Subcutaneous abdominal adipose tissue (tissue), 5 donors: ENCODE measurements around the gene GPR18.

ENCODE experiments used
- H3K27ac ChIP-seq: one replicate; pipeline ENCODE4 v1.7.0; 2013; ENCODE audit warnings: low read depth, mild to moderate bottlenecking, inconsistent platforms, low read length, moderate library complexity
- H3K27me3 ChIP-seq, 5 donors: one replicate each; pipeline ENCODE4 v1.7.0; 2013; ENCODE audit warnings: low read length in 5 of 5, inconsistent platforms in 1 of 5; ENCODE audit not compliant: control insufficient read depth in 5 of 5, insufficient read depth in 4 of 5
- H3K36me3 ChIP-seq, 5 donors: one replicate each; pipeline ENCODE4 v1.7.0; 2013; ENCODE audit warnings: low read length in 5 of 5; ENCODE audit not compliant: control insufficient read depth in 5 of 5, insufficient read depth in 5 of 5
- H3K4me1 ChIP-seq, 5 donors: one replicate each; pipeline ENCODE4 v1.7.0; 2013; ENCODE audit warnings: low read length in 5 of 5, mild to moderate bottlenecking in 3 of 5, moderate library complexity in 1 of 5; ENCODE audit not compliant: control insufficient read depth in 5 of 5, insufficient read depth in 5 of 5
- H3K4me3 ChIP-seq, 5 donors: one replicate each; pipeline ENCODE4 v1.7.0; 2013; ENCODE audit warnings: low read length in 5 of 5, low read depth in 1 of 5
- H3K9ac ChIP-seq, 5 donors: one replicate each; pipeline ENCODE4 v1.7.0; 2013; ENCODE audit warnings: low read length in 5 of 5, mild to moderate bottlenecking in 4 of 5, moderate library complexity in 3 of 5
- H3K9me3 ChIP-seq, 5 donors: one replicate each; pipeline ENCODE4 v1.7.0; 2013; ENCODE audit warnings: low read length in 5 of 5; ENCODE audit not compliant: control insufficient read depth in 5 of 5
- donor health status: healthy.
- donor health status: healthy.
- donor health status: healthy.
- donor health status: healthy.
- donor health status: healthy.

Gene GPR18

GRCh38 chr13:99271249-99271648 lies 13.1 kb upstream of the GPR18 start:
- Histone ChIP-seq H3K27ac (no peak overlapping the region), H3K4me3 (no peak overlapping the region), H3K9ac (peak overlapping the region in 1 of 5 donors; percentile 12), H3K27me3 (no peaks in the 10 kb centered on the region), H3K9me3 (peaks cover 0 to 6% (median 4%) of the 10 kb centered on the region in 5 donors), H3K36me3 (peaks cover 0 to 11% (median 5%) of the 10 kb centered on the region in 5 donors), H3K4me1 (peaks cover 0 to 3% (median 0%) of the 10 kb centered on the region in 5 donors)

- Histone ChIP-seq H3K4me3 (no peak overlapping the region), H3K4me1 (peaks cover 0 to 3% (median 0%) of the 10 kb centered on the region in 5 donors), H3K27me3 (no peaks in the 10 kb centered on the region), H3K36me3 (peaks cover 0 to 11% (median 5%) of the 10 kb centered on the region in 5 donors), H3K9me3 (peaks cover 0 to 6% (median 4%) of the 10 kb centered on the region in 5 donors), H3K9ac (no peak overlapping the region), H3K27ac (no peak overlapping the region)
Measured at GRCh38 chr13:99270518-99270917, 12.3 kb upstream of the GPR18 start.

- no peak overlapping the region for H3K27ac ChIP-seq
Measured at GRCh38 chr13:99269627-99270241, 11.6 kb upstream of the GPR18 start.

GRCh38 chr13:99268822-99269221 lies 10.6 kb upstream of the GPR18 start:
- Histone ChIP-seq H3K4me1 (peaks cover 0 to 12% (median 8%) of the 10 kb centered on the region in 5 donors), H3K27me3 (no peaks in the 10 kb centered on the region), H3K4me3 (no peak overlapping the region), H3K9me3 (peaks cover 0 to 6% (median 4%) of the 10 kb centered on the region in 5 donors), H3K9ac (no peak overlapping the region), H3K36me3 (peaks cover 0 to 8% (median 5%) of the 10 kb centered on the region in 5 donors), H3K27ac (no peak overlapping the region)

More at GRCh38 chr13:99269627-99270241, 11.6 kb upstream of the GPR18 start:
- Histone ChIP-seq H3K9ac (no peak overlapping the region), H3K27me3 (no peaks in the 10 kb centered on the region), H3K4me1 (peaks cover 0 to 3% (median 0%) of the 10 kb centered on the region in 5 donors), H3K9me3 (peaks cover 0 to 6% (median 4%) of the 10 kb centered on the region in 5 donors), H3K4me3 (no peak overlapping the region), H3K36me3 (peaks cover 0 to 8% (median 5%) of the 10 kb centered on the region in 5 donors)

GRCh38 chr13:99267927-99268326 lies 9.7 kb upstream of the GPR18 start:
- no peaks in the 10 kb centered on the region for H3K27me3 ChIP-seq
- H3K36me3 ChIP-seq = peaks cover 0 to 8% (median 5%) of the 10 kb centered on the region in 5 donors
- H3K4me3 ChIP-seq = no peak overlapping the region
- no peak overlapping the region for H3K9ac ChIP-seq
- H3K9me3 ChIP-seq = peaks cover 0 to 6% (median 4%) of the 10 kb centered on the region in 5 donors
- H3K4me1 ChIP-seq = peaks cover 0 to 13% (median 8%) of the 10 kb centered on the region in 5 donors
- H3K27ac ChIP-seq = no peak overlapping the region

GRCh38 chr13:99266827-99267226 lies 8.6 kb upstream of the GPR18 start:
- H3K36me3 ChIP-seq = peaks cover 0 to 10% (median 5%) of the 10 kb centered on the region in 5 donors
- peaks cover 0 to 13% (median 8%) of the 10 kb centered on the region in 5 donors for H3K4me1 ChIP-seq
- H3K4me3 ChIP-seq = no peak overlapping the region
- H3K9me3 ChIP-seq = no peaks in the 10 kb centered on the region
- no peak overlapping the region for H3K9ac ChIP-seq
- H3K27ac ChIP-seq = no peak overlapping the region
- H3K27me3 ChIP-seq = no peaks in the 10 kb centered on the region

- Histone ChIP-seq H3K36me3 (peaks cover 0 to 13% (median 5%) of the 10 kb centered on the region in 5 donors), H3K9me3 (no peaks in the 10 kb centered on the region), H3K27me3 (no peaks in the 10 kb centered on the region), H3K27ac (no peak overlapping the region), H3K9ac (no peak overlapping the region), H3K4me3 (no peak overlapping the region), H3K4me1 (peaks cover 0 to 12% (median 8%) of the 10 kb centered on the region in 5 donors)
Measured at GRCh38 chr13:99265821-99266426, 7.7 kb upstream of the GPR18 start.

- H3K36me3 ChIP-seq = peaks cover 0 to 13% (median 5%) of the 10 kb centered on the region in 5 donors
- no peak overlapping the region for H3K9ac ChIP-seq
- no peak overlapping the region for H3K4me3 ChIP-seq
- no peaks in the 10 kb centered on the region for H3K27me3 ChIP-seq
- no peaks in the 10 kb centered on the region for H3K9me3 ChIP-seq
- H3K27ac ChIP-seq = no peak overlapping the region
- H3K4me1 ChIP-seq = peaks cover 0 to 12% (median 8%) of the 10 kb centered on the region in 5 donors
Measured at GRCh38 chr13:99265162-99265800, 7.1 kb upstream of the GPR18 start.

GRCh38 chr13:99264051-99264450 lies 5.9 kb upstream of the GPR18 start:
- H3K4me3 ChIP-seq = no peak overlapping the region
- peak overlapping the region in 1 of 5 donors; percentile 28 for H3K9ac ChIP-seq
- no peaks in the 10 kb centered on the region for H3K9me3 ChIP-seq
- H3K4me1 ChIP-seq = peaks cover 0 to 12% (median 8%) of the 10 kb centered on the region in 5 donors
- H3K27me3 ChIP-seq = no peaks in the 10 kb centered on the region
- H3K27ac ChIP-seq = no peak overlapping the region
- peaks cover 0 to 16% (median 7%) of the 10 kb centered on the region in 5 donors for H3K36me3 ChIP-seq
